Bronchial epithelial cell (primary cell): Measurements from ENCODE around the gene DTX1. TPM values are rescaled to one million over a fixed set of nuclear protein-coding genes. Genes with fewer than 3 reads are reported as not detected.

Experiments used
- DNase-seq: peaks from one replicate; pipeline ENCODE4 v3.0.0-alpha.2; 2010; ENCODE audit warnings: low read depth
- FAIRE-seq: peaks from 2 replicates; lab custom pipeline; 2011; peaks lifted over from hg19 to GRCh38; lab: Jason Lieb, UNC
- H3K27me3 ChIP-seq: 2 replicates; pipeline ENCODE4 v1.5.1; 2011; ENCODE audit warnings: low read length; ENCODE audit not compliant: control insufficient read depth, insufficient read depth
- H3K36me3 ChIP-seq: 2 replicates; pipeline ENCODE4 v1.5.1; 2011; ENCODE audit warnings: low read length; ENCODE audit not compliant: control insufficient read depth, insufficient read depth
- H3K4me3 ChIP-seq: 2 replicates; pipeline ENCODE4 v1.5.1; 2011; ENCODE audit warnings: mild to moderate bottlenecking, low read depth, low read length, control low read depth
- CTCF ChIP-seq: IDR thresholded peaks from 2 replicates; pipeline ENCODE4 v1.5.1; 2011; ENCODE audit warnings: mild to moderate bottlenecking, moderate library complexity, low read length, control low read depth, inconsistent platforms; ENCODE audit not compliant: insufficient read depth, severe bottlenecking
- total RNA-seq: library from RNA; depleted of rRNA; stranded (reverse); fragments of >200 nt; gene quantifications from 2 replicates; pipeline ENCODE4 v1.2.1, GENCODE V29; 2014

Gene DTX1
- total RNA-seq, 1 donor from 2014 or later: not detected

- FAIRE-seq: peak; percentile 7
These were observed 72.5 kb downstream of the DTX1 start for GRCh38 chr12:113128802-113129663.

GRCh38 chr12:113129664-113130456, 73.3 kb downstream of the DTX1 start:
- TF ChIP-seq CTCF: no peak
- Histone ChIP-seq H3K4me3 (no peak overlapping the region), H3K27me3 (peaks cover 4% of the 10 kb centered on the region), H3K36me3 (no peaks in the 10 kb centered on the region)
- no peak for FAIRE-seq
- DNase-seq: no peak

More at GRCh38 chr12:113128802-113129663, 72.5 kb downstream of the DTX1 start:
- Histone ChIP-seq H3K27me3 (peaks cover 4% of the 10 kb centered on the region), H3K4me3 (no peak overlapping the region), H3K36me3 (no peaks in the 10 kb centered on the region)
- no peak for TF ChIP-seq CTCF
- no peak for DNase-seq

GRCh38 chr12:113130457-113131135, 74.1 kb downstream of the DTX1 start:
- Histone ChIP-seq H3K27me3 (peaks cover 4% of the 10 kb centered on the region), H3K36me3 (no peaks in the 10 kb centered on the region), H3K4me3 (no peak overlapping the region)
- TF ChIP-seq CTCF: no peak
- peak; percentile 50 for FAIRE-seq
- no peak for DNase-seq

GRCh38 chr12:113131556-113131955, 75.0 kb downstream of the DTX1 start:
- H3K27me3 ChIP-seq: peaks cover 4% of the 10 kb centered on the region
- FAIRE-seq: no peak
- no peak overlapping the region for H3K4me3 ChIP-seq
- no peak for DNase-seq
- no peaks in the 10 kb centered on the region for H3K36me3 ChIP-seq
- no peak for TF ChIP-seq CTCF

GRCh38 chr12:113133036-113133435, 76.5 kb downstream of the DTX1 start:
- H3K36me3 ChIP-seq: no peaks in the 10 kb centered on the region
- DNase-seq: no peak
- no peaks in the 10 kb centered on the region for H3K27me3 ChIP-seq
- H3K4me3 ChIP-seq: no peak overlapping the region
- FAIRE-seq: no peak
- no peak for TF ChIP-seq CTCF
